Measurements from ENCODE around the gene GJA3.
"Not testable (repeated sequence)": the region's sequence is repeated elsewhere in the genome, so short reads cannot be mapped to it uniquely, and the experiment has no call there.

Gene GJA3

DNA sequence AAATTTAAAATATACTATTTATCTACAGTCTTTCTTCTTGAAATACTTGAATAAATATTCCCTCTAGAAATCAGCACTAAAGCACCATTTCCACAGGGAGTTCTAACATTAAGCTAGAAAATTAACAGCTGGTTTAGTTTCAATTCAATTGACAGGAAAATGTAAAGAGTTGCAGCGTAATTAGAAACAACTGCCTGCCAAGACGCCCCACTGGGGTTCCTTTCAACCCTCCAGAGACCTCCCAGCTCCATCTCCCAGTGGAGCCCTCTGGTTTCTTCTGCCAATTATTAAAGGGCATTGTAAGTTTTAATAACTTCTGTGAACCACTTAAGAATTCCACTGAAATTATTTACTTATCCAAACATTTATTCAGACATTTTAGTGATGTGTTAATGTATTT is 4.2 kb downstream of the GJA3 start:
- in situ Hi-C loops (cut with HindIII; ENCODE audit: low sequenced_read_pairs) = no loop called here

DNA sequence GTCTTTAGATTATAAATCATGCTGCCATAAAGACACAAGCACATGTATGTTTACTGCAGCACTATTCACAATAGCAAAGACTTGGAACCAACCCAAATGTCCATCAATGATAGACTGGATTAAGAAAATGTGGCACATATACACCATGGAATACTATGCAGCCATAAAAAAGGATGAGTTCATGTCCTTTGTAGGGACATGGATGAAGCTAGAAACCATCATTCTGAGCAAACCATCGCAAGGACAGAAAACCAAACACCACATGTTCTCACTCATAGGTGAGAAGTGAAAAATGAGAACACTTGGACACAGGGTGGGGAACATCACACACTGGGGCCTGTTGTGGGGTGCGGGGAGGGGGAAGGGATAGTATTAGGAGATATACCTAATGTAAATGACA is 7.6 kb downstream of the GJA3 start:
- in situ Hi-C loops (cut with HindIII; ENCODE audit: low sequenced_read_pairs) = not testable (repeated sequence)

DNA sequence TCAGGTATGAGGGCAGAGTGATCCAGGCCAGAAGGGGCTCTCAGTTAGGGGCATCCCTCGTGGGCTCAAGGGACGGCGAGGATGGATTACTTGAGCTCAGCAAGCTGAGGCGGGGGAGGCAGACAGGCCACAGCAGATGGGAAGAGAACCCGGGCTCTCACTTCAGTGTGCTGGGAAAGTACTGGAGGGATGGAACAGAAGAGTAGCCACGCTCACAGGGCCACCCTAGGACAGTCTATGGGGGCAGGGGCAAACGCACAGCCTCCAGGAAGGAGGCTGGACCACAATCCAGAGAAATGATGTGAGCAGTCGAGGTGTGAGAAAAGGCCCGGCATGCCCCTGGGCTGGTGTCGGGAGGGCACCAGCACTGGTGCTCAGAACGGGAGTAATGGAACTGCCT is 9.2 kb downstream of the GJA3 start:
- in situ Hi-C loops (cut with HindIII; ENCODE audit: low sequenced_read_pairs) = no loop called here

DNA sequence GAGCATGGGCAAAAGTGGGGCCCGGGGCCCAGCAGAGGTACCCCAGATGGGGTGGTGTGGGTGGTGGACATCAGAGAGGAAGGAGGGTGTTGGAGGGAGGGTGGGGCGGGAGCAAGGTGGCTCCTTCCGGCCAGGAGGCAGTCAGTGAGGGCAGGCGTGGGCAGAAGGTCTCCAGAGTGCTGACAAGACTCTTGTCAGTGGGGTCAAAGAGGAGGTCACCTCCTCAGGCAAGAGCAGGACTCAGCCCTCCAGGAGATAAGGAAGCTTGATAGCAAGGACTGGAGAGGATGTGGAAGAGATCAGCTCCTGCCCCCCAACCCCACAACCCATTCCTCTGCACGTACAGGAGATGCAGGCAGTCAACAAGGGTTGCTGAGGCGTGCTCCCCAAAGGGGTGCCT is 9.8 kb downstream of the GJA3 start:
- in situ Hi-C loops (cut with HindIII; ENCODE audit: low sequenced_read_pairs) = no loop called here

DNA sequence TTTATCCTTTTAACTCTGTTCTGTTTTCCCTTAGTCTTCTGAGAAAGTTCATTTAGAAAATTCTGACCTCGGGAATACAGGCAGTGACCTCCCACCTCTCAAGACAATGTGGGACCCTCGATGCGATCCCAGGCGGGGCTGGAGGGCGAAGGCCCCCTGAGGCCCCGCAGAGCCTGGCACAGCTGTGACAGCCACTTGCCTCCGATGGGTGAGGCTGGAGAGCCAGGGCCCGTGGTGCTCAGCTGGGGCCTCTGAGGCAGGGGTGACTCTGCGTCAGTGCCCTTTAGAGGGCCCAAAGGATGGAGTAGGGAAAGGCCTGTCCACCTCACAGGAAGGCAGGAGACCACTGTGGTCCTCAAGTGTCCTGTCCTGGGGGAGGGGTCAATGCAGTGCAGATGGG is 10.3 kb downstream of the GJA3 start:
- in situ Hi-C loops (cut with HindIII; ENCODE audit: low sequenced_read_pairs) = no loop called here

DNA sequence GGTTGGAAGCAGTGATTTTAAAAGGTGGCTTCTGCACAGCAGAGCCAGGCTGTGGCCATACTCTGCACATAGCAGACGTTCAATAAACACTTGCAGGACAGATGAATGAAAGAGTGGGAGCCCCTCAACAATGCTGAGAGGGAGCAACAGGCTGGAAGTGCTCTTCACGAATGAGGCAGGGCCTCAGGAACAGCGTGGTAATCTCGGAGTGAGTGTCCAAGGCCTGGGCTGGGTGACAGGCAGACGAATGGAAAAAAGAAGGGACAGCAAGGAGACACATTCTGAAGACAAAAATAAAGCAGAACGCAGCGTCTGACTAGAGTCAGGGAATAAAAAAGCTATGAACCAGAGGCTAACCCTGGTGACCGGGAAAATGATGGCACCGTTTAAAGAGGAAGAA is 11.1 kb downstream of the GJA3 start:
- in situ Hi-C loops (cut with HindIII; ENCODE audit: low sequenced_read_pairs) = loop anchor here (5.0 kb wide), 1 partner anchor 83 kb away; the partner anchor contains the start of gene GJB6

DNA sequence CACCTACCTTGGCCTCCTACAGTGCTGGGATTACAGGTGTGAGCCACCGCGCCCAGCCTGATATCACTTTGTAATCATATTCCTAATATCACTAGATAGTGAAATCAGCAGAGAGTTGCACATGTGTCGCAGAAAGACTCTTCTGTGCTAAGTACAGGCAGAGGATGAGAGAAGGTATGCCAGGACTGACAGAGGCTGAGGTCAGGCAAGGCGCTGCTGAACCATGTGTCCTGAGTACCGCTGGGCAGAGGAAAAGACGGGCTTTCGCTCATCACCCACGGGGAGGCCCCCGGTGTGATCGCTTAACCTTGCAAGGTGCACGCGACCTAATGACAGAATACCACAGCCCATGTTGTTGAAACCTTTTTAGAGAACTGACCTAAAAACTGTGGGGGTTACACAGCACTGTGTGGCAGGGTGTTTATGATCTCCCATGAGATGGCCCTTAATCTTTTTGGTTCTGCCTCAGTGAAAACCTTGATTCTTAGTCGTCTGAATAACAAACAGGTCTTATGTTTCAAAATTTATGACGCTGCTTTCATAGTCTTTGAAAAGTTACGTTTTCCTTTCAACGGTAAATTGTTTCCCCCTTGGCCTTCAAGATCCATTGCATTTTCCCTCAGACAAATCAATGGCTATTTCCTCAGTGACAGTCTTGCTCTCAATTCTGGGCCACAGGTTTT is 12.2 kb downstream of the GJA3 start:
- in situ Hi-C loops (cut with HindIII; ENCODE audit: low sequenced_read_pairs) = loop anchor here (5.0 kb wide), 1 partner anchor 84 kb away; the partner anchor contains the start of gene GJB6

DNA sequence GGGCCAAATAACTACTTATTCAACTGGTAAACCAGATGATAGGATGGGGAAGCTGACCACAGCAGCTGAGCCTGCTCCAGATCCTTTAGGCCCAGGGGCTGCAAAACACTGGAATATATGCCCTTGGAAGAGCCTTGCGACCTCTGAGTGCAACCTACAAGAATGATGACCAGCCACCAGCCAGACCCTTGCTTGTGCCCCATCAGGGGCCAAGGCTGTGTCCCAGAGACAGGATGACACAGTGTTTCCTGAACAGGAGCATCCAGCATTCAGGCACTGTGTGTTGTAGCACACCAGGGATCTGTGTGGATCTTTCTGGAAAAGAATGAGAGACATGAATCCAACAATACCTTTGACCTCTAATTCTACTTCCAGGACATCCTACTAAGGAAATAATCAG is 14.5 kb downstream of the GJA3 start:
- in situ Hi-C loops (cut with HindIII; ENCODE audit: low sequenced_read_pairs) = loop anchor here (5.0 kb wide), 1 partner anchor 86 kb away; the partner anchor contains the start of gene GJB6

DNA sequence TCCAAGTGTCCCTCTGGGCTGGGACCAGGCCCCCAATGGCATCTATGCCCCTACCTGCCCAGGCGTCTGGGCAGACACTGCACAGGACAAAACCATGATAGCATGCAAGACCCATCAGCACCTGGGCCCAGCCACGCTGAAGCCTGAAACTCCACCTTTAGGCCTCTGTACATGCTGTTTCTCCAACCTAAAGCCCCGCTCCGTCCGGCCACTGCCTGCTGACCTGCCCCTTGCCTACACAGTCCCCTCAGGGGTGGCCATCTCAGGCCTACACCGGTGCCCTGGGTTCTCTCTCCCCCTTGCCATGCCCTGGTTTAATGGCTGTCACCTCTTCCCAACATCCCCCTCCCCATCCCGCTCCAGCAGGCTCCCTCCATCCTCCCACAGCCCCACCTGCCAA is 15.3 kb downstream of the GJA3 start:
- in situ Hi-C loops (cut with HindIII; ENCODE audit: low sequenced_read_pairs) = loop anchor here (5.0 kb wide), 1 partner anchor 87 kb away; the partner anchor contains the start of gene GJB6

DNA sequence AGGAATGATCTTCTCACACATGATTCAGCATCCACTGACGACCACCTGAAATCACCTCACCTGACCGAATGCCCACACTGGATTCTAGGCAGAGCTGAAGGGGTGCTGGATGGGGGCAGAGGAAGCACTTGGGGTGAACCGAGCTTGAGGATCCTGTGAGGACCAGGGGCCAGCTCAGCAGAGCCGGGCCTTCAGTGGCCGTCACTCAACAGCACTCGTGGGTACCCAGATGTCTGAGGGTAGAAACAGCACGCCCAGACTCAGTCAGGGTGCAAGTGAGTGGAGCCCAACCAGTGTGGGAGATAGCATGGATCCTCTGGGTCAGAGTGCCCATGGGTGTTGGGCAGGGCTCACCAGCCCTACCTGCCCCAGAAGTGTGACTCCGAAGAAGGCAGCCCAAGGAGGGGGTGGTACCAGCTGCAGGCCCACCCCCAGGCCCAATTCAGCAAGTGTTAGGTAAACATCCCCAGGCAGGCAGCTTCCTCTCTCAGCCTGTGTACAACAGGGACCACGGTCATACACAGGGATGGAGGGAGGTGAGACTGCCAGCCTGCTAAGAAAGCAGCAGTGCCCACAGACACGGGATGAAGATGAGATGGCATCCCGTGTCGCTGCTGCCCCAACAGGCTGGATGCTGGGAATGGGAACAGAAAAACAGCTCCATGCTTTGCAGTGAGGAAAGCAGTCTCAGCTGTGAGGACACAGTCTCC is 16.6 kb downstream of the GJA3 start:
- in situ Hi-C loops (cut with HindIII; ENCODE audit: low sequenced_read_pairs) = no loop called here

DNA sequence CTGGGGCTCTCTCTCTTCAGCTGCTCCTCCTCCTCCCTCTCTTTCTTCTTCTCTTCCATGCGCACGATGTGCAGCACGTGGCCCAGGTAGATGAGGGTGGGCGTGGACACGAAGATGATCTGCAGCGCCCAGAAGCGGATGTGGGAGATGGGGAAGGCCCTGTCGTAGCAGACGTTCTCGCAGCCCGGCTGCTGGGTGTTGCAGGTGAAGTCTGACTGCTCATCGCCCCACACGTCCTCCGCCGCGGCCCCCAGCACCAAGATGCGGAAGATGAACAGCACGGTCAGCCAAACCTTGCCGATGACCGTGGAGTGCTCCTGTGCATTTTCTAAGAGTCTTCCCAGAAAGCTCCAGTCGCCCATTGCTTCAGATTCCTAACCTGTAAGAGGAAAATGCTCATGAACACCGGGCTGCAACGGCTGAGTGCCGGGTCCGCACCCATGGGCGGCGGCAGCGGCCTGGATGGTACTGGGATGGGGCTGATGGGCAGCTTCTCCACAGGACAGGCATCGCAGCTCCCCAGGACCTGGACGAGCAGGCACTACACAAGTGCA is 17.8 kb downstream of the GJA3 start:
- in situ Hi-C loops (cut with HindIII; ENCODE audit: low sequenced_read_pairs) = no loop called here

DNA sequence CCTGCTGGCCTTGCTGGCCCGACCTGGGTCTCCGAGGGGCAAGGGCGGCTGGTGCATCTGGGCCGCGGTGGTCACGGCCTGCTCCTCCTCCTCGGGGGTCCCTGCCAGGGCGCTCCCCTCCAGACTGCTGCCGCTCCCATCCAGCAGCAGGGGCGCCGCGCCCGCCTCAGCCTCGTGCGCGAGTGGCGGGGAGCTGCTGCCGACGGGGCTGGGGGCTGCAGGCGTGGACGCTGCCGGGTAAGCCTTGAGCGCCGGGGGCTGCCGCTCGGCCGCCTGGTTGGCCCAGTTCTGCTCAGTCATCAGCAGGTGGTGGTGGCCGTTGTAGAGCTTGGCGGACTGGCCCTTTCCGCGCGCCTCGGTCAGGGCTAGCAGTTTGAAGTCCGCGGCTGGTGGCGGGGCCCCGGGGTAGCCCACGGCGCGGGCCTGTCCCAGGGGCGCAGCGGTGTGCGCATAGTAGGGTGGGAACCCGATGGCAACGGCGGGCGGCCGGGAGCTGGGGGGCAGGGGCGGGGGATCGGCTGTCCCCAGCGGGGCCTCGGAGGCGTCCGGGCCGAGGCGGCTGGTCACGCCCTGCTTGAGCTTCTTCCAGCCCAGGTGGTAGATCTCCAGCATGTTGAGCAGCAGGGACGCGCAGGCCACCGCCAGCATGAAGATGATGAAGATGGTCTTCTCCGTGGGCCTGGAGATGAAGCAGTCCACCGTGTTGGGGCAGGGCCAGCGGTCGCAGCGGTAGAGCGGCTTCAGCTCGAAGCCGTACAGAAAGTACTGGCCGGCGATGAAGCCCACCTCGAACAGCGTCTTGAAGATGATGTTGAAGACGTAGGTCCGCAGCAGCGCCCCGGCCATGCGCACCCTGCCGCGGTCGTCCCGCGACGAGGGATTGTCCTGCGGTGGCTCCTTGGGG is 18.6 kb downstream of the GJA3 start:
- in situ Hi-C loops (cut with HindIII; ENCODE audit: low sequenced_read_pairs) = no loop called here

DNA sequence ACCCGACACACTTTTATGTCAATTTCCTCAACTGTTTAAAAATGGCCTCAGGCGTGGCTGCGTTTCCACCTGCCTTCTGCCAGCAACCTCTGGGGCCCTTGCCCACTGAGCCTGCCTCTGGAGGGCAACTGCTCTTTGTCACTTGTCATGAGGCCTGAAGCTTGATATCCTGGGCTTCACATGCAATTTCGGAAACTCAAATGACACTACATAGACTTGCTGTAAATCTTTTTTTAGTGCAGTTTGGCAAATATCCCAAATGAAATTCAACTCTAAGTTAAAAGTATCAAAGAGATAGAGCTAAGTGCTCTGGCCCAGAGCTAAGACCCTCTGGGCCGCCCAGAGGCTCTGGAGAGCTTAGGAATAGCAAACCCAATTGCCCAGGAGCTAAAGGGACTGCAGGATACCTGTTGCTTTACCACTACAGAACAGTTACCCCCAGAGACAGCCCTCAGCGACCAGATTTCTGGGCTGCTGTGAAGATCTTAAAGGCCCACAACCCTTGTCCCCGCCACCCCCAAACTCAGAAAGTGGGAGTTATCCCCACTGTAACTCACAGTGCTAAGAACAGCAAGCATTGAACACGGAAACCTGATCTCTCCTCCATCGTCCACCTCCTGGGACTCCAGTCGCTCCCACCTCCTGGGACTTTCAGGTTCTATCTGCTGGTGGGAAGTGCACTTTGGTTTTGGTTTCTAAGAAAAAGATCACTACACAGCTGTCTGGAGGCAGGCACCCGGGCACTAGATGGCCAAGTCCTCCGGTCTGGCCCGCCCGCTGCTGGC is 19.4 kb downstream of the GJA3 start:
- in situ Hi-C loops (cut with HindIII; ENCODE audit: low sequenced_read_pairs) = no loop called here

DNA sequence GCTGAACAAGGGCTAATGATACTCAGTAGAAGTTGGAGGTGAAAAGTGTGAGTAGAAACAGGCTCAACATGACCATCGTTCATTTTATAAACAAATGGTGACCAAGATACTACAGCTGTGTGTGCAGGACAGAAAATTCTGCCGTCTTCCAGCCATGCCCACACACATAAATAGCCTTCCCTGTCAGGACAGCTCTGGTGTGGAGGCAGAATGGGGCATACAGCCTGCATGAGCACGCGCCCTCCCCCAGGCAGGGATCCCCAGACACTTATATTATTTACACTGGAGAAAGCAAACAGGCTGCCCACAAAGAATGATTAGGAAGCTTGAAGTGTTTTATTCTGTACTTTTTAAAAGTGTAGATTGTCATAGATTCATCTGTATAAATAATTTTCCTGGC is 20.4 kb downstream of the GJA3 start:
- in situ Hi-C loops (cut with HindIII; ENCODE audit: low sequenced_read_pairs) = no loop called here

DNA sequence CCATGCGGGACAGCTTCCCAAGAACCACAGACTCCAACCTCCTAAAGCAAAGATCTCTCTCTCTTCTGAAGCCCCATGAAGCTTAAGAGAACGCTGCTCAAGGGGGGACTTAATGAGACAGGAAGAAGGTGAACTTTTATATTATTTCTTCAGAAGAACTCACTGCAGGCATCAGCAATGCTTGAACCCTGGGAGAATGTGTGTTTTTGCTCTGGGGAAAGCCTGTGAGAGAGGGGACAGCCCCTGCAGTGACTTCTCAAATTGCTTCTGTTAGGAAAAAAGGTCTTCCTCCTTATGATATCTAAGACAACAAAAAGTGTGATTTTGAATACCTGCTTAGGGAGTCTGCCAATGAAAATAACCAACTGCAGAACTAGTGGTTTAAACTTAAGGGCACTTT is 23.0 kb downstream of the GJA3 start:
- in situ Hi-C loops (cut with HindIII; ENCODE audit: low sequenced_read_pairs) = loop anchor here (5.0 kb wide), 1 partner anchor 41 kb away; no protein-coding TSS in a partner anchor

DNA sequence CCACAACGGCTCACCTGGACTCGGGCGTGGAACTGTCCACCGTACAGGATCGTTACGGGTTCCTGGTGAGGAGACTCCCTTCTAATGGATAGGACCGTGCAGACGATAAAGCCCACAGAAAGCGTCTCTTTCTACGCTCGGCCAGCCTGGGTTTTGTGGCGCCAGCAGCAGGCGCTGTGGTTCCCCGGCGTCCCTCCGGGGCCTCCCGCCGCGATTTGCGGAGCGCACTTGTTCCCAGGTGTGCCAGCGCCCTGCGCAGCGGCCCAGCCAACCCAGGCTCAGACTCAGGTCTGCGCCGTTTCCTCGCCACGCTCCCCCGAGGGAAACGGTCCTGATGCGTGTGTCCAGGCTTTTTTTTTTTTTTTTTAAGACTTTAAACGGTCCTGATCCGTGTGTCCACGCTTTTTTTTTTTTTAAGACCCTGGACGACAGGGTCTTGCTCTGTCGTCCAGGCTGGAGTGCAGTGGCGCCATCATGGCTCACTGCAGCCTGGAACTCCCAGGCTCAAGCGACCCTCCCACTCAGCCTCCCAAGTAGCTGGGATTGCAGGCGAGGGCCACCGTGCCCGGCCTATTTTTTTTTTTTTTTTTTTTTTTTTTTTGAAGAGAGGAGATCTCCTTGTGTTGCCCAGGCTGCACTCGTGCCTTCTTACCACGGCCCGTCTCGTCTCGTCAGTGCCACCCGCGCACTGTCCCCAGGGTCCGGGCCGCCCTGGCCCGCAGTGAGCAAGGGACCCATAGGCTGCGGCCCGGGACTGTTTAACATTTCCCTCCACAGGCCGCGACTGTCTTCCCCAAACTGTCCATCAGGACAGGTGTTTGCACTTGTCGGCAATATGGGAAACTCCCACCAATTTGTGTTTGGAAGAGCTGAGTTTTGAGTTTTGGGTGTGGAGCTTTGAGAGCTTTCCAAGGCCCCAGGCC is 23.8 kb downstream of the GJA3 start:
- in situ Hi-C loops (cut with HindIII; ENCODE audit: low sequenced_read_pairs) = loop anchor here (5.0 kb wide), 1 partner anchor 40 kb away; no protein-coding TSS in a partner anchor

DNA sequence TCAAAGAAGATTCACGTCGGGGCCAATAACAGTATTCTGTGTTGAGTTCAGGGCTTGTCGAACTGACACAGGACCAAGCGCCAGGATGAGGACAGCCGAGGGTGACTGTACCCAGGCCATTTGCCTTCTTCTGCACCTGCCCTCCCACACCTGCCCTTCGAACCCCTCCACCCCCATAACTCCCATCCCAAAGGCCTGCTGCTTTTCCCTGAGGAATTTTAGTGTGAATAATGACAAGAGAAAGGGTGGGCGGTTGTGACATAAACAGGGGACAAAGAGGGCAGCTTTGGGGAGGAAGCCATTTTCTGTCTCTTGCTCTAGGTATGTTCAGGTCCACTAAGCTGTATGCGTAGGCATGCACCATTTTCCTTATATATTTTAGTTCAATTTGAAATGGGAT is 26.1 kb downstream of the GJA3 start:
- in situ Hi-C loops (cut with HindIII; ENCODE audit: low sequenced_read_pairs) = loop anchor here (5.0 kb wide), 1 partner anchor 37 kb away; no protein-coding TSS in a partner anchor

DNA sequence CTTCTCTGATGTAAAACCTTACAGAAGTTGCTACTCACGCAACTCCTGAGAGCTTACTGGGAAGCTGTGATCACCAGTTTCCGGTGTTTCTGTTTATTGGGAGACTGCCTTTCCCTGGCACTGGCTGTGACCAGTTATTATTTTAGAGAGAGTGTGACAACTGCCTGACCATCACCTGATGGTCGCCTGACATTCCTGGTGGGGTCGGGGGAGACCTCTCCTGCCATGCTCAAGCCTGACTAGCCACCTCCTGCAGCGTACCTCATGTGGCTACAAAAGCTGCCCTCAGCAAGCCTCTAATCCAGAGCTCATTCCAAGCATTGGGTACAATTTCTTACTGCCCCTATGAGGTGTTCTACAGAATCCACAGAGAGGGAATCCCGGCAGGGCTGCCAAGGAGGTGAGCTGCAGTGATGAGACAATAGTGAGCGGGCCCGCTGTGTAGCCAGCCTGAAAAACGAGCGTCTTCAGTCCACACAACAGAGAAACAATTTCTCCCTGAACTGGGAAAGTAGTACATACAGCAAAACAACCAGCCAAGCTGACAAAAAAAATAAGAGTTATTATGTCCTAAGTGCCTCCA is 28.7 kb downstream of the GJA3 start:
- in situ Hi-C loops (cut with HindIII; ENCODE audit: low sequenced_read_pairs) = no loop called here

Data from endothelial cell of hepatic sinusoid (primary cell).